H1 (cell line): ENCODE data around the gene BPIFB6. TPM values are rescaled to one million over a fixed set of nuclear protein-coding genes. Genes with fewer than 3 reads are reported as not detected.

Source experiments
- CTCF ChIA-PET: fragments of 300-600 bp; sonication (Branson Sonifier 250); formaldehyde crosslinking; loops from one replicate; lab custom pipeline; 2021; ENCODE audit not compliant: partially characterized antibody; lab: Charles Lee
- POLR2A ChIA-PET: fragments of 300-600 bp; sonication (Branson Sonifier 250); formaldehyde crosslinking; loops from one replicate; lab custom pipeline; 2021; ENCODE audit warnings: inconsistent platforms; ENCODE audit not compliant: partially characterized antibody; lab: Charles Lee
- DNase-seq, 2 experiments: peaks; one replicate each; pipeline versions ENCODE4 v3.0.0 to v3.0.0-alpha.2; 2010 to 2022; ENCODE audit warnings: low spot score in 2 of 2, low read depth in 1 of 2, mixed read lengths in 1 of 2
- FAIRE-seq: peaks from 2 replicates; lab custom pipeline; 2011; peaks lifted over from hg19 to GRCh38; lab: Jason Lieb, UNC
- H2AFZ ChIP-seq: 2 replicates; pipeline ENCODE4 v1.8.1; 2012; ENCODE audit warnings: low read length, inconsistent platforms
- H2AK5ac ChIP-seq: 2 replicates; pipeline ENCODE4 v1.6.1; 2013; ENCODE audit warnings: low read depth, low read length
- H2BK120ac ChIP-seq: replicated peaks from 2 replicates; pipeline ENCODE3; 2013; ENCODE audit warnings: low read depth, low read length, inconsistent platforms
- H2BK12ac ChIP-seq: 2 replicates; pipeline ENCODE4 v1.6.1; 2013; ENCODE audit warnings: low read depth, low read length
- H2BK15ac ChIP-seq: 2 replicates; pipeline ENCODE4 v1.6.1; 2013; ENCODE audit warnings: low read length
- H2BK20ac ChIP-seq: 2 replicates; pipeline ENCODE4 v1.6.1; 2013; ENCODE audit warnings: low read length
- H2BK5ac ChIP-seq: 2 replicates; pipeline ENCODE4 v1.6.1; 2013; ENCODE audit warnings: low read depth, low read length
- H3K14ac ChIP-seq: 2 replicates; pipeline ENCODE4 v1.6.1; 2013; ENCODE audit warnings: inconsistent platforms; ENCODE audit not compliant: insufficient read length
- H3K18ac ChIP-seq: 2 replicates; pipeline ENCODE4 v1.6.1; 2013; ENCODE audit warnings: low read length; ENCODE audit errors: extremely low read depth
- H3K23ac ChIP-seq: 2 replicates; pipeline ENCODE4 v1.6.1; 2013; ENCODE audit warnings: inconsistent platforms; ENCODE audit not compliant: insufficient read length
- H3K23me2 ChIP-seq: 2 replicates; pipeline ENCODE4 v1.6.1; 2013; ENCODE audit warnings: low read depth, low read length
- H3K27ac ChIP-seq: 2 replicates; pipeline ENCODE4 v1.6.1; 2011; ENCODE audit warnings: low read depth, low read length, inconsistent platforms
- H3K27me3 ChIP-seq, 4 experiments: replicated peaks in 1 of 4; 1 replicate in 1 of 4; 2 replicates in 3 of 4; pipeline versions ENCODE4 v1.6.1 to v1.8.1; 2011 to 2013; ENCODE audit warnings: low read length in 3 of 4, mild to moderate bottlenecking in 3 of 4, inconsistent platforms in 2 of 4, mixed read lengths in 2 of 4, moderate library complexity in 1 of 4; ENCODE audit not compliant: control insufficient read depth in 3 of 4, insufficient read depth in 3 of 4; ENCODE audit errors: extremely low read depth in 1 of 4
- H3K36me3 ChIP-seq, 4 experiments: 2 replicates each; pipeline versions ENCODE4 v1.6.1 to v1.8.1; 2011 to 2013; ENCODE audit warnings: mild to moderate bottlenecking in 4 of 4, low read length in 3 of 4, moderate library complexity in 2 of 4, control low read depth in 1 of 4, inconsistent platforms in 1 of 4; ENCODE audit not compliant: insufficient read depth in 4 of 4, control insufficient read depth in 2 of 4
- H3K4ac ChIP-seq: replicated peaks from 2 replicates; pipeline ENCODE3; 2013; ENCODE audit warnings: low read length, low read depth, mixed read lengths, inconsistent platforms; ENCODE audit not compliant: insufficient read length
- H3K4me1 ChIP-seq, 4 experiments: replicated peaks in 1 of 4; 1 replicate in 1 of 4; 2 replicates in 3 of 4; pipeline versions ENCODE4 v1.6.1 to v1.8.1; 2011 to 2013; ENCODE audit warnings: low read length in 3 of 4, inconsistent platforms in 2 of 4, mixed read lengths in 1 of 4; ENCODE audit not compliant: insufficient read depth in 4 of 4, control insufficient read depth in 3 of 4
- H3K4me2 ChIP-seq, 2 experiments: 2 replicates each; pipeline versions ENCODE4 v1.6.1 to v1.8.1; 2011 to 2013; ENCODE audit warnings: low read depth in 2 of 2, low read length in 2 of 2, control low read depth in 1 of 2, inconsistent platforms in 1 of 2, mild to moderate bottlenecking in 1 of 2; ENCODE audit not compliant: insufficient read depth in 1 of 2
- H3K4me3 ChIP-seq, 4 experiments: fragments of 200-600, 300-600 bp in 1 of 4; sonication (generic), shearing (Covaris generic), sonication (Bioruptor Twin) in 1 of 4; 2 replicates each; pipeline versions ENCODE4 v1.5.1 to v1.8.1; 2011 to 2016; ENCODE audit warnings: low read length in 4 of 4, low read depth in 3 of 4, control low read depth in 2 of 4, inconsistent platforms in 2 of 4, mild to moderate bottlenecking in 2 of 4, mixed read lengths in 1 of 4, moderate library complexity in 1 of 4; ENCODE audit not compliant: insufficient read depth in 2 of 4; ENCODE audit errors: extremely low read depth in 1 of 4
- H3K56ac ChIP-seq: replicated peaks from 2 replicates; pipeline ENCODE3; 2013; ENCODE audit warnings: low read depth, mild to moderate bottlenecking, mixed read lengths, low read length, inconsistent platforms; ENCODE audit not compliant: insufficient read length
- H3K79me1 ChIP-seq: 2 replicates; pipeline ENCODE4 v1.6.1; 2013; ENCODE audit warnings: low read depth, low read length, control low read depth
- H3K79me2 ChIP-seq, 2 experiments: 2 replicates each; pipeline versions ENCODE4 v1.6.1 to v1.8.1; 2012 to 2013; ENCODE audit warnings: low read length in 2 of 2, mild to moderate bottlenecking in 2 of 2, inconsistent platforms in 1 of 2; ENCODE audit not compliant: insufficient read depth in 2 of 2, control insufficient read depth in 1 of 2
- H3K9ac ChIP-seq, 4 experiments: replicated peaks in 1 of 4; 1 replicate in 1 of 4; 2 replicates in 3 of 4; pipeline versions ENCODE4 v1.6.1 to v1.8.1; 2011 to 2013; ENCODE audit warnings: low read depth in 3 of 4, low read length in 3 of 4, control low read depth in 2 of 4, mild to moderate bottlenecking in 2 of 4, moderate library complexity in 2 of 4, inconsistent platforms in 1 of 4; ENCODE audit errors: extremely low read depth in 1 of 4
- H3K9me3 ChIP-seq, 2 experiments: 2 replicates each; pipeline versions ENCODE4 v1.6.1 to v1.8.1; 2012 to 2013; ENCODE audit warnings: mild to moderate bottlenecking in 2 of 2, moderate library complexity in 2 of 2, control low read depth in 1 of 2, inconsistent platforms in 1 of 2, low read depth in 1 of 2, low read length in 1 of 2, mixed read lengths in 1 of 2; ENCODE audit not compliant: insufficient read depth in 2 of 2
- H4K20me1 ChIP-seq, 2 experiments: replicated peaks in 1 of 2; 2 replicates each; pipeline versions ENCODE3 to v1.8.1; 2011 to 2013; ENCODE audit warnings: inconsistent platforms in 2 of 2, low read length in 2 of 2, mild to moderate bottlenecking in 1 of 2; ENCODE audit not compliant: insufficient read depth in 2 of 2, control insufficient read depth in 1 of 2
- H4K5ac ChIP-seq: 2 replicates; pipeline ENCODE4 v1.6.1; 2013; ENCODE audit warnings: low read length, low read depth, mixed read lengths, inconsistent platforms; ENCODE audit not compliant: insufficient read length
- H4K8ac ChIP-seq: 2 replicates; pipeline ENCODE4 v1.8.0; 2013; ENCODE audit warnings: mild to moderate bottlenecking, moderate library complexity, low read length, inconsistent platforms; ENCODE audit not compliant: insufficient read depth; ENCODE audit errors: extremely low read depth
- H4K91ac ChIP-seq: replicated peaks from 2 replicates; pipeline ENCODE3; 2013; ENCODE audit warnings: low read length, mixed read lengths, inconsistent platforms; ENCODE audit not compliant: insufficient read length
- ATF3 ChIP-seq: IDR thresholded peaks from 2 replicates; pipeline ENCODE4 v1.6.1; 2011; ENCODE audit warnings: low read depth, mild to moderate bottlenecking, low read length; ENCODE audit not compliant: insufficient read depth
- CHD2 ChIP-seq: IDR thresholded peaks from 2 replicates; pipeline ENCODE4 v1.6.1; 2012; ENCODE audit warnings: low read length, improper control_type of control experiment
- KDM5A ChIP-seq: fragments of 200-600 bp; IDR thresholded peaks from 2 replicates; pipeline ENCODE4 v1.7.1; 2012; ENCODE audit warnings: mild to moderate bottlenecking, low read length, inconsistent platforms, mixed read lengths
- MAFK ChIP-seq: IDR thresholded peaks from 2 replicates; pipeline ENCODE4 v1.6.1; 2012; ENCODE audit warnings: low read depth, mild to moderate bottlenecking, improper control_type of control experiment, low read length
- SIN3A ChIP-seq, 2 experiments: IDR thresholded peaks in 1 of 2; conservative IDR thresholded peaks in 1 of 2; 2 replicates each; pipeline ENCODE4 v1.6.1; 2011 to 2012; ENCODE audit warnings: low read length in 2 of 2, improper control_type of control experiment in 1 of 2, low read depth in 1 of 2, mild to moderate bottlenecking in 1 of 2
- SP1 ChIP-seq: IDR thresholded peaks from 2 replicates; pipeline ENCODE4 v1.6.1; 2011; ENCODE audit warnings: low read depth, low read length
- SRF ChIP-seq: IDR thresholded peaks from 2 replicates; pipeline ENCODE4 v1.6.1; 2011; ENCODE audit warnings: mild to moderate bottlenecking, low read depth, low read length, moderate library complexity
- TAF1 ChIP-seq: IDR thresholded peaks from 2 replicates; pipeline ENCODE4 v1.6.1; 2011; ENCODE audit warnings: mild to moderate bottlenecking, low read depth, low read length
- TAF7 ChIP-seq: optimal IDR thresholded peaks from 2 replicates; pipeline ENCODE3; 2011; ENCODE audit warnings: low read depth, mild to moderate bottlenecking, inconsistent platforms, low read length, moderate library complexity, borderline replicate concordance
- TBP ChIP-seq: IDR thresholded peaks from 2 replicates; pipeline ENCODE4 v1.6.1; 2011; ENCODE audit warnings: low read depth, low read length, improper control_type of control experiment
- WGBS, 2 experiments: shearing (Covaris generic) in 1 of 2; methylation state at CpG; one replicate each; pipeline versions ENCODE4 v1.1.6 to v1.1.7; 2013 to 2015; ENCODE audit warnings: low lambda C conversion rate in 2 of 2, mixed read lengths in 2 of 2, inconsistent platforms in 1 of 2, low coverage in 1 of 2, missing lambda C conversion rate in 1 of 2; ENCODE audit not compliant: insufficient replicate concordance in 2 of 2, insufficient coverage in 1 of 2, insufficient read length in 1 of 2; ENCODE audit errors: extremely low coverage in 1 of 2, missing lambda C conversion rate in 1 of 2; 5-methylcytosine and 5-hydroxymethylcytosine counted together
- polyA plus RNA-seq, 7 experiments: library from polyadenylated mRNA; depleted of rRNA in 3 of 7; stranded (reverse) in 5 of 7; unstranded in 2 of 7; fragments of >200 nt in 5 of 7; fragments of 200-250 nt in 2 of 7; gene quantifications; 1 replicate in 5 of 7; 2 replicates in 1 of 7; 4 replicates in 1 of 7; pipeline versions ENCODE4 v1.2.1 to v1.2.3, GENCODE V29; 2011 to 2013; ENCODE audit warnings: missing spikeins in 2 of 7, mixed read lengths in 2 of 7
- total RNA-seq: library from RNA; stranded (reverse); fragmentation: NEBNext Ultra II Directional; extraction: Animal tissue kit (Norgen Biotek cat#: 25700); gene quantifications from 2 replicates; pipeline ENCODE4 v1.2.1, GENCODE V29; 2021

The BPIFB6 gene
- total and polyA plus RNA-seq, 2 of the 8 experiments (the other 6 are each of a cell fraction or from before 2014, with no cell fraction given), result not detected

GRCh38 chr20:33054791-33055190 is 23.3 kb downstream of the BPIFB6 start:
- no peak overlapping the region for H2BK5ac ChIP-seq
- no peak overlapping the region for H2AFZ ChIP-seq
- H3K36me3 ChIP-seq, result no peaks in the 10 kb centered on the region
- no peak for DNase-seq
- no peak overlapping the region for H3K9ac ChIP-seq
- no peaks in the 10 kb centered on the region for H4K20me1 ChIP-seq
- H2BK20ac ChIP-seq, result no peak overlapping the region
- ChIA-PET POLR2A (no interaction called here), CTCF (interaction anchor here (0.6 to 1.4 kb wide), 5 partner anchors 13 to 557 kb away, joined by 3 read pairs; no protein-coding TSS in a partner anchor)
- peaks cover 0 to 4% (median 2%) of the 10 kb centered on the region in 4 experiments; a peak in 3 of 7 replicates for H3K4me1 ChIP-seq
- no peak overlapping the region for H2BK12ac ChIP-seq
- H3K27ac ChIP-seq, result no peak overlapping the region
- no peak for FAIRE-seq
- no peak overlapping the region for H3K4ac ChIP-seq
- H3K4me3 ChIP-seq, result no peak overlapping the region
- no peak overlapping the region for H4K8ac ChIP-seq
- no peak overlapping the region for H4K91ac ChIP-seq
- no peaks in the 10 kb centered on the region for H3K9me3 ChIP-seq
- H3K27me3 ChIP-seq, result no peaks in the 10 kb centered on the region
- no peak overlapping the region for H3K14ac ChIP-seq
- H3K79me2 ChIP-seq, result no peaks in the 10 kb centered on the region
- H2AK5ac ChIP-seq, result no peak overlapping the region
- H3K23ac ChIP-seq, result no peak overlapping the region
- no peak overlapping the region for H2BK15ac ChIP-seq
- H3K23me2 ChIP-seq, result no peaks in the 10 kb centered on the region
- no peak overlapping the region for H3K56ac ChIP-seq
- H3K79me1 ChIP-seq, result no peaks in the 10 kb centered on the region
- no peak overlapping the region for H3K4me2 ChIP-seq
- no peak overlapping the region for H4K5ac ChIP-seq
- H3K18ac ChIP-seq, result no peak overlapping the region
- WGBS, 2 experiments, result 83% methylated on average over 2 of the region's 2 CpGs; no CpG with 5 or more reads in 1 of the 2 experiments
- no peak for TF ChIP-seq SIN3A (conservative IDR thresholded peaks at IDR 0.05 in 1 of 2, IDR thresholded peaks at IDR 0.05 in 1 of 2; ENCODE audit: low read depth in 1 of 2, low read length in 2 of 2)
- no peak for TF ChIP-seq TAF1
- TF ChIP-seq SP1, result no peak
- no peak for TF ChIP-seq KDM5A
- TF ChIP-seq TAF7, result no peak
- no peak for TF ChIP-seq SRF
- no peak for TF ChIP-seq CHD2
- TF ChIP-seq MAFK, result no peak
- TF ChIP-seq ATF3, result no peak
- TF ChIP-seq TBP, result no peak
- TF ChIP-seq, all 59 proteins: peak for 0
- H2BK120ac ChIP-seq, result no peak overlapping the region
